Measurements from ENCODE around the gene LRMDA.

- TF ChIP-seq CHD4 (IDR thresholded peaks at IDR 0.05): no peak
- no peak for TF ChIP-seq NFYA (IDR thresholded peaks at IDR 0.05; ENCODE audit: borderline replicate concordance, low read depth, low read length)
- no peak for TF ChIP-seq CTCF (IDR thresholded peaks at IDR 0.05 in 2 of 3, conservative IDR thresholded peaks at IDR 0.05 in 1 of 3; ENCODE audit: control insufficient read depth in 2 of 3, extremely low read depth in 1 of 3, insufficient read depth in 1 of 3, low read depth in 3 of 3, low read length in 3 of 3)
- TF ChIP-seq POLR2AphosphoS5 (IDR thresholded peaks at IDR 0.05; ENCODE audit: low read length): no peak
- TF ChIP-seq HDAC2 (IDR thresholded peaks at IDR 0.05): no peak
- no peak for TF ChIP-seq EGR1 (IDR thresholded peaks at IDR 0.05; ENCODE audit: borderline replicate concordance in 1 of 2, low read depth in 2 of 2, low read length in 2 of 2)
These were observed 73.9 kb downstream of the LRMDA start for GRCh38 chr10:75505293-75505692.

Data from GM12878 (cell line).